Upper lobe of left lung (tissue), 4 donors: Measurements from ENCODE around the gene ARPC5.

ENCODE experiments used
- EP300 ChIP-seq, 4 donors: sonication (generic); formaldehyde crosslinking; IDR thresholded peaks; one replicate each; pipeline ENCODE4 v1.5.1; 2017; ENCODE audit warnings: antibody characterized with exemption in 4 of 4, control low read depth in 2 of 4
- POLR2AphosphoS5 ChIP-seq, 2 donors: sonication (generic); formaldehyde crosslinking; IDR thresholded peaks; one replicate each; pipeline ENCODE4 v1.5.1; 2017; ENCODE audit warnings: antibody characterized with exemption in 2 of 2
- TF ChIP-seq, protein P1 (sequence below), 6 experiments: fragments of 450-650 bp in 4 of 6; fragments of 200-600 bp in 2 of 6; sonication (generic) in 2 of 6; IDR thresholded peaks; one replicate each; pipeline ENCODE4 v1.5.1; 2016 to 2019; ENCODE audit warnings: antibody characterized with exemption in 6 of 6

GRCh38 chr1:183609313-183609712 is 26.3 kb downstream of the ARPC5 start:
- TF ChIP-seq POLR2AphosphoS5 (IDR thresholded peaks at IDR 0.05), result peak in 1 of 2 donors; percentile 34
- TF ChIP-seq, protein P1, sequence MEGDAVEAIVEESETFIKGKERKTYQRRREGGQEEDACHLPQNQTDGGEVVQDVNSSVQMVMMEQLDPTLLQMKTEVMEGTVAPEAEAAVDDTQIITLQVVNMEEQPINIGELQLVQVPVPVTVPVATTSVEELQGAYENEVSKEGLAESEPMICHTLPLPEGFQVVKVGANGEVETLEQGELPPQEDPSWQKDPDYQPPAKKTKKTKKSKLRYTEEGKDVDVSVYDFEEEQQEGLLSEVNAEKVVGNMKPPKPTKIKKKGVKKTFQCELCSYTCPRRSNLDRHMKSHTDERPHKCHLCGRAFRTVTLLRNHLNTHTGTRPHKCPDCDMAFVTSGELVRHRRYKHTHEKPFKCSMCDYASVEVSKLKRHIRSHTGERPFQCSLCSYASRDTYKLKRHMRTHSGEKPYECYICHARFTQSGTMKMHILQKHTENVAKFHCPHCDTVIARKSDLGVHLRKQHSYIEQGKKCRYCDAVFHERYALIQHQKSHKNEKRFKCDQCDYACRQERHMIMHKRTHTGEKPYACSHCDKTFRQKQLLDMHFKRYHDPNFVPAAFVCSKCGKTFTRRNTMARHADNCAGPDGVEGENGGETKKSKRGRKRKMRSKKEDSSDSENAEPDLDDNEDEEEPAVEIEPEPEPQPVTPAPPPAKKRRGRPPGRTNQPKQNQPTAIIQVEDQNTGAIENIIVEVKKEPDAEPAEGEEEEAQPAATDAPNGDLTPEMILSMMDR (IDR thresholded peaks at IDR 0.05), result peak; percentile 34 to 68 (median 54)
- no peak for TF ChIP-seq EP300 (IDR thresholded peaks at IDR 0.05)
